D721Med (cell line): ENCODE data around the gene SNRNP70.

Source experiments
- DNase-seq: peaks from one replicate; pipeline ENCODE4 v3.0.0; 2011; ENCODE audit warnings: low spot score; ENCODE audit not compliant: insufficient read length
- FAIRE-seq: peaks from 2 replicates; lab custom pipeline; 2011; peaks lifted over from hg19 to GRCh38; lab: Jason Lieb, UNC
- CTCF ChIP-seq: IDR thresholded peaks from 2 replicates; pipeline ENCODE4 v1.5.1; 2012; ENCODE audit warnings: mild to moderate bottlenecking, control low read depth; ENCODE audit not compliant: insufficient read depth; ENCODE audit errors: missing control alignments

SNRNP70 gene

GRCh38 chr19:49150106-49150943, 65.1 kb downstream of the SNRNP70 start:
- DNase-seq (peak; percentile 96), FAIRE-seq (no peak)
- TF ChIP-seq CTCF = no peak

- no peak for FAIRE-seq
Measured at GRCh38 chr19:49150944-49151243, 65.6 kb downstream of the SNRNP70 start.

GRCh38 chr19:49151267-49152118, 66.2 kb downstream of the SNRNP70 start:
- no peak for DNase-seq
- no peak for TF ChIP-seq CTCF
- no peak for FAIRE-seq

More at GRCh38 chr19:49150944-49151243, 65.6 kb downstream of the SNRNP70 start:
- DNase-seq = no peak
- no peak for TF ChIP-seq CTCF

- FAIRE-seq = no peak
- no peak for TF ChIP-seq CTCF
- no peak for DNase-seq
Measured at GRCh38 chr19:49152119-49152550, 66.9 kb downstream of the SNRNP70 start.

GRCh38 chr19:49153167-49153809, 68.0 kb downstream of the SNRNP70 start:
- FAIRE-seq = no peak
- DNase-seq = no peak
- no peak for TF ChIP-seq CTCF

- FAIRE-seq (no peak), DNase-seq (no peak)
- TF ChIP-seq CTCF = no peak
Measured at GRCh38 chr19:49154279-49154678, 69.0 kb downstream of the SNRNP70 start.
